ENCODE results near the gene ROBO2.

ROBO2 gene

DNA sequence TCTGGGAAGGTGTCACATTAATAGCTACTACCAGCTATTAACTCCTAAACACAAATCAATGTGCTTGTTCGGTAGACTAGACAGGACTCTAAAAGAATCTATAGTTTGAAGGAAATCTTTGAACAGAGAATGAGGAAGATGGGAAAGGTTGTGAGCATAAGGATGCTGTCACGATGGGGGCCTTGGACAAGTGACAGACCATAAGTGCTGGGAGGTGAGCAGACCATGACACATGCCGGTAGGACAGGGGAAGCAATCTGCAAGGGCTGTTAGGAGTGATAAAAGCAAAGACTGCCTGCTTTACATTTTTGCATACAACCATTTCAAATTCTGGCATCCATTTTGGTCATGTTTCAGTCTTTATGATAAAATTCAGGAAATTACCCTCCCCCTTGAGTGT, 645.8 kb downstream of the ROBO2 start:
- Histone ChIP-seq H3K4me3 (ENCODE audit: low read depth, low read length) (no peak overlapping the region), H3K4me1 (ENCODE audit: control insufficient read depth in 1 of 2, insufficient read depth in 2 of 2, low read length in 2 of 2) (no peaks in the 10 kb centered on the region), H3K79me2 (ENCODE audit: control insufficient read depth, insufficient read depth, low read length, poor library complexity) (no peaks in the 10 kb centered on the region), H4K8ac (ENCODE audit: low read depth, low read length) (no peak overlapping the region), H3K9ac (ENCODE audit: low read length) (no peak overlapping the region), H3K4ac (ENCODE audit: low read depth, low read length) (no peak overlapping the region), H2AK5ac (ENCODE audit: low read length) (no peak overlapping the region), H4K91ac (ENCODE audit: low read depth, low read length) (no peak overlapping the region), H3K27ac (ENCODE audit: low read depth, low read length) (no peak overlapping the region), H2BK5ac (ENCODE audit: low read depth, low read length, poor library complexity) (no peak overlapping the region), H2BK120ac (ENCODE audit: insufficient read depth, low read length, poor library complexity) (no peak overlapping the region), H3K23ac (ENCODE audit: low read length) (no peak overlapping the region), H3K36me3 (ENCODE audit: control insufficient read depth in 1 of 2, insufficient read depth in 2 of 2, low read length in 2 of 2) (no peaks in the 10 kb centered on the region), H3K14ac (ENCODE audit: low read length) (no peak overlapping the region), H4K12ac (ENCODE audit: low read depth, low read length) (no peak overlapping the region), H2AFZ (ENCODE audit: insufficient read depth, low read length, poor library complexity) (no peak overlapping the region), H3K79me1 (ENCODE audit: low read length) (no peaks in the 10 kb centered on the region), H3K27me3 (ENCODE audit: insufficient read depth, low read length) (no peaks in the 10 kb centered on the region), H3K9me3 (ENCODE audit: insufficient read depth, low read depth, low read length) (peaks cover 2% of the 10 kb centered on the region), H2BK12ac (ENCODE audit: low read length) (no peak overlapping the region), H3K4me2 (ENCODE audit: low read length) (no peak overlapping the region), H3K18ac (ENCODE audit: low read length) (no peak overlapping the region)
- no CpG with 5 or more reads among the region's 3 CpGs for WGBS (ENCODE audit: extremely low coverage, insufficient coverage, insufficient read length)
- DNase-seq, result no peak

DNA sequence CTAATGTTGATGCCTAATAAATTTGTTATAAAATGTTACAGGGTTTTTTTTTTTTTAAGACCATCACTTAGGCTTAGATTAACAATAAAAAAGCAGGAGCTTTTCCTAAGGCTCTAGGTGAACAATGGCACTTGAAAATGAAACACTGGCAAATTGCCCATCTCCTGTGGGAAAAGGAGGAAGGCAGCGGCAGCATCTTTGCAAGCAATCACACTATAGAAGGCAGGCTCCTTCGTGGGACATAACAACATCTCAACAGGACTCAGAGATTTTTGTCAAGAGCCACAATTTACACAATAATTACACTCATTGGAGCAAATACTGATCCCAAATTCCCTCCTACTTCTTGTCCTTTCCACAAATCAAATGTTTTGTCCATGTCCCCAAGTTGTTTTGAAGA, 646.7 kb downstream of the ROBO2 start:
- H2AK5ac ChIP-seq (ENCODE audit: low read length), result no peak overlapping the region
- no peaks in the 10 kb centered on the region for H3K36me3 ChIP-seq (ENCODE audit: control insufficient read depth in 1 of 2, insufficient read depth in 2 of 2, low read length in 2 of 2)
- no peak overlapping the region for H2BK12ac ChIP-seq (ENCODE audit: low read length)
- no peaks in the 10 kb centered on the region for H3K79me1 ChIP-seq (ENCODE audit: low read length)
- H2BK120ac ChIP-seq (ENCODE audit: insufficient read depth, low read length, poor library complexity), result no peak overlapping the region
- H3K27ac ChIP-seq (ENCODE audit: low read depth, low read length), result no peak overlapping the region
- H3K9ac ChIP-seq (ENCODE audit: low read length), result no peak overlapping the region
- H3K4me2 ChIP-seq (ENCODE audit: low read length), result no peak overlapping the region
- no peak overlapping the region for H3K14ac ChIP-seq (ENCODE audit: low read length)
- H3K18ac ChIP-seq (ENCODE audit: low read length), result no peak overlapping the region
- no peak overlapping the region for H2BK5ac ChIP-seq (ENCODE audit: low read depth, low read length, poor library complexity)
- no peaks in the 10 kb centered on the region for H3K4me1 ChIP-seq (ENCODE audit: control insufficient read depth in 1 of 2, insufficient read depth in 2 of 2, low read length in 2 of 2)
- WGBS (ENCODE audit: extremely low coverage, insufficient coverage, insufficient read length), result no CpG with 5 or more reads among the region's 2 CpGs
- no peak overlapping the region for H3K4me3 ChIP-seq (ENCODE audit: low read depth, low read length)
- H3K27me3 ChIP-seq (ENCODE audit: insufficient read depth, low read length), result no peaks in the 10 kb centered on the region
- DNase-seq, result no peak
- H3K4ac ChIP-seq (ENCODE audit: low read depth, low read length), result no peak overlapping the region
- H3K23ac ChIP-seq (ENCODE audit: low read length), result no peak overlapping the region
- H4K91ac ChIP-seq (ENCODE audit: low read depth, low read length), result no peak overlapping the region
- H3K79me2 ChIP-seq (ENCODE audit: control insufficient read depth, insufficient read depth, low read length, poor library complexity), result no peaks in the 10 kb centered on the region
- no peak overlapping the region for H4K8ac ChIP-seq (ENCODE audit: low read depth, low read length)
- no peak overlapping the region for H2AFZ ChIP-seq (ENCODE audit: insufficient read depth, low read length, poor library complexity)
- peaks cover 2% of the 10 kb centered on the region for H3K9me3 ChIP-seq (ENCODE audit: insufficient read depth, low read depth, low read length)
- no peak overlapping the region for H4K12ac ChIP-seq (ENCODE audit: low read depth, low read length)

DNA sequence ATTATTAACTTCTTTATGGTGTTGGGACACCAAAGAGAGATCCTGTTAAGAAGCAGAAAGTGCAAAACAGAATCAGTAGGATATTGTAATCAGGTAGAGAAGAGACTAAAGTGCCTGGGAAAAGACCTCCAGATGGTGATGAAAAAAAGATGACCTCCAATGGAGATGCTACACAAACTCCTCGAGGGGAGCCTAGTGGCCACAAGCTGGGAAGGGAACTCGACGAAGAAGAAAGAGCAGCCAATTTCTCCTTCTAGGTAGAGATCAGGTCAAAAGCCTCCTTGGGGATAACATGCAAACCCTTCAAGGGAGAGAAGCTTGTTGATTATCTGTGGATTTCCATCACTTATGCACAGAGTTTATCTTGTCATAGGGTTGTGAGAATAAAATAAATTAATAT, 647.6 kb downstream of the ROBO2 start:
- H3K14ac ChIP-seq (ENCODE audit: low read length), result no peak overlapping the region
- H4K91ac ChIP-seq (ENCODE audit: low read depth, low read length), result no peak overlapping the region
- no peak overlapping the region for H3K4me2 ChIP-seq (ENCODE audit: low read length)
- no peak overlapping the region for H4K8ac ChIP-seq (ENCODE audit: low read depth, low read length)
- WGBS (ENCODE audit: extremely low coverage, insufficient coverage, insufficient read length), result no CpG with 5 or more reads among the region's 3 CpGs
- H2BK5ac ChIP-seq (ENCODE audit: low read depth, low read length, poor library complexity), result no peak overlapping the region
- H2BK120ac ChIP-seq (ENCODE audit: insufficient read depth, low read length, poor library complexity), result no peak overlapping the region
- H4K12ac ChIP-seq (ENCODE audit: low read depth, low read length), result no peak overlapping the region
- no peaks in the 10 kb centered on the region for H3K4me1 ChIP-seq (ENCODE audit: control insufficient read depth in 1 of 2, insufficient read depth in 2 of 2, low read length in 2 of 2)
- H3K4me3 ChIP-seq (ENCODE audit: low read depth, low read length), result no peak overlapping the region
- no peak overlapping the region for H2AFZ ChIP-seq (ENCODE audit: insufficient read depth, low read length, poor library complexity)
- no peaks in the 10 kb centered on the region for H3K79me1 ChIP-seq (ENCODE audit: low read length)
- H3K79me2 ChIP-seq (ENCODE audit: control insufficient read depth, insufficient read depth, low read length, poor library complexity), result no peaks in the 10 kb centered on the region
- no peak overlapping the region for H2AK5ac ChIP-seq (ENCODE audit: low read length)
- H3K9ac ChIP-seq (ENCODE audit: low read length), result no peak overlapping the region
- H2BK12ac ChIP-seq (ENCODE audit: low read length), result no peak overlapping the region
- H3K27ac ChIP-seq (ENCODE audit: low read depth, low read length), result no peak overlapping the region
- no peaks in the 10 kb centered on the region for H3K9me3 ChIP-seq (ENCODE audit: insufficient read depth, low read depth, low read length)
- no peaks in the 10 kb centered on the region for H3K27me3 ChIP-seq (ENCODE audit: insufficient read depth, low read length)
- no peak overlapping the region for H3K23ac ChIP-seq (ENCODE audit: low read length)
- no peaks in the 10 kb centered on the region for H3K36me3 ChIP-seq (ENCODE audit: control insufficient read depth in 1 of 2, insufficient read depth in 2 of 2, low read length in 2 of 2)
- no peak overlapping the region for H3K4ac ChIP-seq (ENCODE audit: low read depth, low read length)
- no peak overlapping the region for H3K18ac ChIP-seq (ENCODE audit: low read length)
- DNase-seq, result no peak

DNA sequence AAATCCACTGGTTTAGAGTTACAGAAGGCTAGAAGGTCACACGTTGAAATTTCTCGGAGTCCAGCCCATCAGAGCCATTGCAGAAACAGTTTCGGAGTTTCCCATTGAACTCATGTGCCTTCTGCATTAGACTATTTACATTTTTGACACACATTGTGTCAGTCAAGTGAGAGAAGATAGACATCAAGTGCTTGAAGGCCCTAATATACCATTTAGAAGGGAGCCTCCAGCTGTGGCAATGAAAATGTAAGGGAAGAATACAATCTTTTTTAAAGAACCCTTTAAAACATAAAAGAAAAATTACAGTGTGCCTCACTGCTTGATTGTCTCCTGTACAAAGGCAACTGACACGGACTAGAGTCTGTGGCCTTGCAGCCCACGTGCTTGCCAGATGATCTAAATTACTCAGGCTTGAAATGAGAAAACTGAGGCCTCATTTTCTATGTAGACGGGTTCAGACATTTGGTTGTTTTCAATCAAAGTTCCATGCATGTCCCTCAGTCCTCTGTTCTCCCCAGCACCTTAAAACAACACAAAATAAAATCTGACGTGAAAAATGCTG, 650.5 kb downstream of the ROBO2 start:
- Histone ChIP-seq H3K18ac (ENCODE audit: low read length) (no peak overlapping the region), H3K4me1 (ENCODE audit: control insufficient read depth in 1 of 2, insufficient read depth in 2 of 2, low read length in 2 of 2) (no peaks in the 10 kb centered on the region), H3K4ac (ENCODE audit: low read depth, low read length) (no peak overlapping the region), H4K8ac (ENCODE audit: low read depth, low read length) (no peak overlapping the region), H3K79me2 (ENCODE audit: control insufficient read depth, insufficient read depth, low read length, poor library complexity) (no peaks in the 10 kb centered on the region), H3K14ac (ENCODE audit: low read length) (no peak overlapping the region), H3K23ac (ENCODE audit: low read length) (no peak overlapping the region), H3K36me3 (ENCODE audit: control insufficient read depth in 1 of 2, insufficient read depth in 2 of 2, low read length in 2 of 2) (no peaks in the 10 kb centered on the region), H3K4me3 (ENCODE audit: low read depth, low read length) (no peak overlapping the region), H4K91ac (ENCODE audit: low read depth, low read length) (no peak overlapping the region), H3K79me1 (ENCODE audit: low read length) (no peaks in the 10 kb centered on the region), H2BK12ac (ENCODE audit: low read length) (no peak overlapping the region), H2AK5ac (ENCODE audit: low read length) (no peak overlapping the region), H3K4me2 (ENCODE audit: low read length) (no peak overlapping the region), H2AFZ (ENCODE audit: insufficient read depth, low read length, poor library complexity) (no peak overlapping the region), H4K12ac (ENCODE audit: low read depth, low read length) (no peak overlapping the region), H3K27ac (ENCODE audit: low read depth, low read length) (no peak overlapping the region), H2BK5ac (ENCODE audit: low read depth, low read length, poor library complexity) (no peak overlapping the region), H3K9me3 (ENCODE audit: insufficient read depth, low read depth, low read length) (no peaks in the 10 kb centered on the region), H2BK120ac (ENCODE audit: insufficient read depth, low read length, poor library complexity) (no peak overlapping the region), H3K27me3 (ENCODE audit: insufficient read depth, low read length) (no peaks in the 10 kb centered on the region), H3K9ac (ENCODE audit: low read length) (no peak overlapping the region)
- no peak for DNase-seq
- no CpG with 5 or more reads among the region's 7 CpGs for WGBS (ENCODE audit: extremely low coverage, insufficient coverage, insufficient read length)

Measured in trophoblast cell (in vitro differentiated cells and primary cell).